ENCODE data around the gene TBPL1.
"Not testable (repeated sequence)": the region's sequence is repeated elsewhere in the genome, so short reads cannot be mapped to it uniquely, and the experiment has no call there.

The TBPL1 gene

DNA sequence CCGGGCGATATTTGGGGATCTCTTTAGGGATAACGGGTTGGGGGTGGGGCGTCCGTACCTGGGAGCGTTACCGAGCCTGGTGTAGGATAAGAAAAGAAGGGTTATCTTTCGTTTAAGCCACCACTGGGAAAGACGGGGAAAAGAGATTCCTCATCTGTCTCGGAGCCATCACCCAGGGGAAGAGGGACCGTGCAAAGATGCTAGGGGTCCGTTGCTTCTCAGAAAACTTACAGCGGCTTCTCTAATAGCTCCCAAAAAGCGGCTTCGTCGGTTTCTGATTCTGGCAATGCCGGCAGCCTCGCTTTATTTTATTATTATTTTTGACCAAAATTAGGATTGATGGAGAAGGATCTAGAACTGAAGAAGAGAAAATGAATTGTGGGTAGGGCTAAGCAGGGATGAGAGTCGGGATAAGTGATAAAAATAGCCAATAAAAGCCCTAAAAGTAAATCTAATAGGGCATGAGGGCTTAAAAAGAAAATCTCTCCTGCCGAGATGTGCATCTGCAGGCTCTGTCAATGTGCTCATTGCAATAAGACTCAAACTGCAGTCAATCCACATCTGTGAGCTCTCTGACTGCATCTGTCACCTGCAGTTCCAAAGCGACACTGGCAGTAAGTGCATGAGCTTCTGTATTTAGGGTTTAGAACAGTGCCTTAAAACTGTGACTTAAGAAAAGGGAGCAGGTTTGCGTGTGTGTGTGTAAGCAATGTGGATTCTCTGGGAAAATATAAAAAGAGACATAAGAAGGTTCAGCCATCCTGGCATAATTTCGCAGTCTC is 801 bp downstream of the TBPL1 start:
- no peak for DNase-seq (ENCODE audit: low read depth)

DNA sequence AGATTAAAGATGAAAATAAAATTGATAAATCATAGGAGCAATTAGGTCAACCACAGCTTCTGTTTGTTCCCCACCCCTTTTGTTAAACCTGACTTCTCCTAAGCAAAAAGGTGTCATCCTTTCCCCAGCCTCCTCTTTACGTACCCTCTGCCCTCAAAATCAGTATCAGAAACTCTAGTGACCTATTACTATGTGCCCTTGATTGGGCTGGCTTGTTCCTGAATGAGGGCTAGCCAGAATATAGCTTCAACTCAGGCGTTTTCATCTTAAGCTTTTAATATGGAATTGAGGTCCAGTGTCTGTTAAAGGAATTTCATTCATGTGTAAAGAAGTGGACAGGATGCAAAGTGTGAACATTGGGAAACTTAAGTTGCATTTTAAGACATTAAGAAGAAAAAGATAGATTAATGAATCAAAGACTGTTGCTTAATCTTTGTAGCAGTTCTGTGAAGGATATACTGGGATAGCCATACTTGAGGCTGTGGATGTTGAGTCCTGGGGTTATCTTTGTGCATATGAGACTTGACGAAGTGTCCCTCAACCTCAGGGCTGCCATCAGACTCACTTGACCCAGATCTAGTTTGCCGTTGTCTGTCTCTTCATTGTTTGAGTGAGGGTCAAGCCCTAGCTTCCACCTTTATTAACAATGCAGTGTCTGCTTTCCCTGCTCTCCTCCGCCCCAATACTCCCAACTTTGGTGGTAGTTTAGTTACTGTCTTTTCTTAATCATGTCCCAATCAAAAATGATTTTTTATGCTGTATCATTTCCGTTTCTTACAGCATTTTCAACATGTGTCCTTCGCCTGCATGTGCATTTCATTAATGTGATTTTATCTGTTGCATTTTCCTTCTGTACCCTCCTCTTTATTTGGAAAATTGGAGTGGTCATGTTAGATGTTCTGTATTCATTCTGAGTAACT is 1.9 kb downstream of the TBPL1 start:
- DNase-seq (ENCODE audit: low read depth): no peak

DNA sequence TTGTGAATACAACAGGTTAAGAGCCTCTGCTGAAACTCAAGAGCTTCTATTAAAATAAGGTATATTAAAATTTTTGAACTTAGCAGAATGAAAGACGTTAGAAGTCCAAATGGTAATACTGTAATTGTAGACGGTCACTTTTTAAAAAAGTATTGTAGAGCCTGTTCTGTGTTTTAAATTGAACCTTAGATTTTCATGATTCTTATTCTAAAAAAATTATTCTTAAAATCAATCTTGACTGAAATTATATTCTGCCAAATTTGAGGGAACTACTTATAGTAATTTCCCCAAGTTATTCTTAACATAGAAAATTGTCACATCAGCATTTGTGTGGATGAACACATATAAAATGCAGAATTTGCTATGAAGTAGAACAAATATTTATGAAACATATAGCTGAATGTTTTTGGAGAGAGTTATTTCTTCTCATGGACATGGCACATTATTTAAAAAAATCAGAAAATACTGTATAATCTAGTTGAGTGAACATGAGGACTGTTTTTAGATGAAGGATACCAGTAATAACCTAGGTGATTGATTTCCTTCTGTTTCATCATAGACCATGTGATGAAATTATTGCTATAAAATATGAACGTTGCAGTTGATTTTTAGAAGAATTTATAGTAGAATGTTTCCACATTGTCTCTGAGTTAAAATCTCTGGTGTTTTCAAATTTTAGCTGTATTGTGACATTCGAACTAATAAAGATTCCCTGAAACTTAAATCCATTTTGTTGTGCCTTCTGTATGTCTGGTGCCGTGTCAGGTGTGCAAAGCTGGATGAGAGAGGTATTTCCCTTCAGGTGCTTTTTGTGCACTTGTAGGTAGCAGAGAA is 2.8 kb downstream of the TBPL1 start:
- DNase-seq (ENCODE audit: low read depth): no peak

DNA sequence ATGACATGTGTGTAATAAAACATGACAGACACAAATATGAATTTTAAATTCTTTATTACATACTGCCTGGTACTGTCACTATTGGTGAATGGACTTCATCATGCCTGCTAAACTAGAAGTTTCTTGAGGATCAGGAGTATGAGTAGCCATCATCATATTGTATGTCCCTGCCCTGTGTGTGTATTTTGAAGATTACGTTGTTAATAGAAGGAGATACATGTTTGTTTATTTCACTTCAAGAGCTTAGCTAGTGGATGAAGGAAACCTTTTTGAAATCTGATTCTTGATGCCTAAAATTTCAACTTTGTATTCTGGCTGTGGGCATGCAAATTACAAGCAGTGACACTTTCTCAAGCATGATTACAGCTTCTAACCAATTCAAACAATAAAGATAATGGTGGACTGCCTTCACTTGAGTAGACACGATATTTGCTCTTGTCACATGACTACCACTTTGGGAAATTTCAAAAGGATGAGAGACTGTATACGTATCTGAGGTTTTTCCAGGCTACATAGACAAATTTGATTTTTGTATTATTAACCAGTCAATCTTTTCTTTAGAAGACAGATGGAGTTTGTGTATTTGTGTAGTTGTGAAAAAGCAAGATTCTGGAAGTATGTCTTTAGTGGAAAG is 3.5 kb downstream of the TBPL1 start:
- no peak for DNase-seq (ENCODE audit: low read depth)

DNA sequence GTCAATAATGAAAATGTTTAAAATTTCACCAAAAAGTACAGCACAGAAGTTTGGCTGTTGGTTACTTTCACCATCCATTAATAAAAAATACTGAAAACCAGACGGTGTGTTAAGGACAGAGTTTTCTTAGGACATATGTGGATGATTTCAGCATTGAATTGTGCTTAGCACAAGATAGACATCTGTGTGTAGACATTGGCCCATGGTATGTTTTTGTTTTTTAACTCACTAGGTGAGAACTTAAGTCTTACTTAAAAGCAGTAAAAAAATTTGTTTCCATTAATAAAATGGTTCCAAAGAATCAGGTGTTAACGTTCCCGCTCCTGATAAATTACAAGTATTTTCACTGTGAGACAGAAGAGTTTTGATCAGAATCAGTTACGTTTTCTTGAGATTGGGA is 4.2 kb downstream of the TBPL1 start:
- DNase-seq (ENCODE audit: low read depth): no peak

DNA sequence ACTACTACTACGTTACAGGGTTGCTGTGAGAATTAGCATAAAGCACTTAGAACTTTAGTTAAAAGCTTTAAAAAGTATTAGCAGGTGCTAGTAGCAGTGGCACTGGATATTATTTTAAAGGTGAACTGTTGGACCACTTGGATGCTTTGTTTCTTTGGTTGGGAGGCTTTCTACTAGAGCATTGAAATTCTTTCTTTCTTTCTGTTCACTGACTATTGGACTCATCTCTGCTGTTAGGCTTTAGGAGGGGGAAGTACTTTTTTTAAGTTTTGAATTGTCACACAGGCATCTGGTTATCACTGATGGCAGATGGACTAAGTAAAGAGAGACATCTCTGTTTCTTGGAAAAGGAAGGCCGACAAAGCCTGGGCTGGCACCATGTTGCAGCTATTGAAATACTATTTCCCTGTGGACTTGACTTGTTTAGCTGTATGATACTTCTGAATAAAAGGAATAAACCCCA is 4.8 kb downstream of the TBPL1 start:
- no peak for DNase-seq (ENCODE audit: low read depth)

DNA sequence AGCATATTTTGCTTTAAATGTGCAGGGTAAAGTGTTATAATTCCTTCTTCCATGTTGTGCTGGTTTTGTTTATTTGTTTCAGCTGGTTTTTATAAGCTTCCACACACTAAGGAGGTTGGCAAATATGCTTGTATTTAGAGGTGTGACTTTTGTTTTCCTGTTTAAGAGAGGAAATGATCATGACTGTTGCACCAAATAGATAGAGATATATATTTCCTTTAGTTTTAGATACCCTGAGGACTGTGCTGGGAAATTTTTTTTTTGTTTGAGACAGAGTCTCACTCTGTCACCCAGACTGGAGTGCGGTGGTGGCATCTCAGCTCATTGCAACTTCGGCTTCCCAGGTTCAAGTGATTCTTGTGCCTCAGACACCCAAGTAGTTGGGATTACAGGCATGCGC is 5.8 kb downstream of the TBPL1 start:
- no peak for DNase-seq (ENCODE audit: low read depth)

- DNase-seq (ENCODE audit: low read depth): no peak
Observed at GRCh38 chr6:133959667-133960368, 6.8 kb downstream of the TBPL1 start.

DNA sequence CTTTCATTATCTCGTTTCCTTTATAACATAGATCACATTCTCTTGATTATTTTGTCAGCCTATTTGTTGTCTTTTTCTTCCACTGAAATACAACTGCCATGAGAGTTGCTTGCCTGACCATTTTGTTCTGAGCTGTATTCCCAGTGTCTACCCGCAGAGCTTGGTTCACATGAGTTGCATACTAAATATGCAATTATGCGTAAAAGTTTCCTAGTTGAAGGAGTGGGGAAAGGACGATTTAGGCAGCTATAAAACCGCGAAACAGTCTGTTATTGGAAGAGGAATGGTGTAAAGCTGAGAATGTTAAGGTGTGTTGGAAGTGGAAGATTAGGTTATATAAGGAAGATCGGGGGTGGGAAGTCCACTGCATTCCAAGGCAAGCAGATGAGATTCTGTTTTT is 8.8 kb downstream of the TBPL1 start:
- DNase-seq (ENCODE audit: low read depth): no peak

GRCh38 chr6:133964052-133964451 is 11.0 kb downstream of the TBPL1 start:
- no peak for DNase-seq (ENCODE audit: low read depth)

GRCh38 chr6:133964702-133965101 is 11.7 kb downstream of the TBPL1 start:
- DNase-seq (ENCODE audit: low read depth): no peak

DNA sequence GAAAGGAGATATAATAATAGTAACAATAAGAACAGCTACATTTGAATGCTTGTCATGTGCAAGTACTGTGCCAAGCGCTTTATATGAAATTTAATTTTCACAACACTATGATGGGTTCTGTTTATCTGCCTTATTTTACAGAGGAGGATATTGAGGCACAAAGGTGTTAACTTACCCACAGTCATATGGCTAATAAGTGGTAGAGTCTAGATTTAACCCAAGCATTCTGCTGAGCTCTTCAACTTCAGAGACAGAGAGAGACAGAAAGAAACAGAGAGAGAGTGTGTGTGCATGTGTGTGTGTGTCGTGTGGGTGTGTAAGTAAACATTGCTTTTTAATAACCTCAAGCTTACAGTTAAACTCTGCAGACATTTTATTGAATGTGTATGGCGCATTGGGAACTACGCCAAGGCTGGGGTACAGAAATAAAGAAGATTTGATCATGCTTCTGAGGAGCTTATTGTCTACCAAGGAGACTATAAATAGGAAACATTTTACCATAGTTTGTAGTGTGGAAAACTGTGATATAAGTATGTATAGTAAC is 12.9 kb downstream of the TBPL1 start:
- DNase-seq (ENCODE audit: low read depth): no peak

GRCh38 chr6:133966654-133967329 is 13.8 kb downstream of the TBPL1 start:
- DNase-seq (ENCODE audit: low read depth): no peak

DNA sequence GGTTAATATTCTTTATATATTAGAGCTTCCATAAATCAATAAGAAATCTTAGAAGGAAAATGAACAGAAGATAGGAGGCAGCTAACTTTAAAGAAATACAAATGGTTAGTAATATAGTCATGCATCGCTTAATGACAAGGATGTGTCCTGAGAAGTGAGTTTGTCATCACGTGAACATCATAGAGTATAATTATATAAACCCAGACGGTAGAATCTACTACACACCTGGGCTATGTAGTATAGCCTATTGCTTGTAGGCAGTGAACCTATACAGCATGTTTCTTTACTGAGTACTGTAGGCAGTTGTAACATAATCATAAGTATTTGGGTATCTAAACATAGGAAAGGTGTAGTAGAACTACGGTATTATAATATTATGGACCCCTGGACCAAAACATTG is 14.3 kb downstream of the TBPL1 start:
- DNase-seq (ENCODE audit: low read depth): no peak

DNA sequence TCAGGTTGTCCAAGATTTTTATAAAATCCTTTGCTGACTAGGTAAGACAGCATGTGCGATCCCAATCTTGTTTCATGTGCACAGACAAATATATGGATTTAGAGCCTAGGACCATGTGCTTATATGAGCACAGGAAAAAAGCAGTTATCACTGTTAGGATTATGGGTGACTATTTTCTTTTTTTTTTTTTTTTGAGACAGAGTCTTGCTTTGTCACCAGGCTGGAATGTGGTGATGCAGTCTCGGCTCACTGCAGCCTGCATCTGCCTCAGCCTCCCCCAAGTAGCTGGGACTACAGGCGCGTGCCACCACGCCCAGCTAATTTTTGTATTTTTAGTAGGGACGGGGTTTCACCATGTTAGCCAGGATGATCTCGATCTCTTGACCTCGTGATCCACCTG is 14.8 kb downstream of the TBPL1 start:
- DNase-seq (ENCODE audit: low read depth): not testable (repeated sequence)

DNA sequence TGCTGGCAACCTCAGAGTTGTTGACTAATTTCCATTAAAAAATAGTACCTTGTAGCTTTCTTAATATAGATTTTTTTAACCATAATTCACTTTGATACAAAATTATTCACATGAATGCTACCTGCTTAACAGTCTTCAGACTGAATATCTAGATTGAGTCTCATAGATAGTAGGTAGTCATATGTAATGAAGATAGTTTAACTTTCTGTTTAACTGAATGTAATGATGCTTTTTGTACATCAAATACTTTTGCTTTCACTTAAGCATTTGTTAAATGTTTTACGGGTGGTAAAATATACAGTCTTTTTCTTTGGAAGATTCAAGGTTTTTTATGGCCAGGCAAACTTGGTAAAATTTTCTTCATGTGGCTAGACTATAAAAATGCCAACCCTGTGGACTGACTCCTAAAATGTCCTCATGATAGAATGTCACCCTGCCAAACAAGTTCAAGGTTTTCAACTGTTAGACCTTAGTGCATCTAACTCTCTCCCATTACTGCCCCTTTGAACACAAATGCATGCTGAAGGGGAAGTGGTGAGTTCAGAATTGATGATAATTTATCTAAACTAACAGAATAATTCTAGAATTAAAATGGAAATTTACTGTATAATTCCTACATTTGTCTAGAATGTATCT is 16.4 kb downstream of the TBPL1 start:
- no peak for DNase-seq (ENCODE audit: low read depth)

DNA sequence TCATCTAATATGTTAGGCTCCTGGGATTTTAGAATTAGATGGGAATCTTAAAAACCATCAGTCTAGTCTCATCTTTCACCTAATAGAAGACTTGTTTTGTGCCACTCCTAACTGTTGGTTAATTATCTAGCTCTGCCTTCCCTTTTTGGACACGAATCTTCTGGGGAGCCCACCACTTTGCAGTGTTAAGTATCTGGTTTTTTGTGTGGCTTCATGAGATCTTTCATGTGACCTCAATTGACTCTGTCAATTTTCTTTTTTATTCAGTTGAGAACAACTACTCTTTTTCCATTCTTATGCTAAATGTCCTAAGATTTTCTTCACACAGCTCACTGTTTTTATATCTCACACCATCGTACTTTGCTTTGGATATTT is 16.9 kb downstream of the TBPL1 start:
- DNase-seq (ENCODE audit: low read depth): no peak

DNA sequence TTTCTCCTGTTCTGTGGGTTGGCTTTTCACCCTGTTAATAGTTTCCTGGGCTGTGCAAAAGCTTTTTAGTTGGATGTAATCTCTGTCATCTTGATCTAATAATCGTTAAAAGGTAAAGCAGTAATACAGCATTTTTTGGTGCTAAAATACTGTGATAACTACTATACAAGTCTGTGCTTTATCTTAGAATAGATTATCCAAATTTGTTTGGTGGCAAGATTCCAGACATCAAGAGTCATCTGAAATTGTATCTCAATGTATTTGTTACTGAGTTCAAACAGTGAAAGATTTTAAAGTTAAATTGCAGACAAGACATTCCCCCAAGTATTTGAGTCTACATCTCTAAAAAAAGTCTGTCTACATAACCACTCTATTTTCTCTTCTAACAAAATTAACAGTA is 18.8 kb downstream of the TBPL1 start:
- DNase-seq (ENCODE audit: low read depth): no peak

- no peak for DNase-seq (ENCODE audit: low read depth)
Observed at GRCh38 chr6:133972388-133972787, 19.4 kb downstream of the TBPL1 start.

All from GM04504 (cell line).